G401 (cell line): ENCODE measurements around the gene VIP. TPM values are rescaled to one million over a fixed set of nuclear protein-coding genes. Genes with fewer than 3 reads are reported as not detected.
"Not testable (repeated sequence)": the region's sequence is repeated elsewhere in the genome, so short reads cannot be mapped to it uniquely, and the experiment has no call there.

Experiments used
- DNase-seq: peaks from one replicate; pipeline ENCODE4 v3.0.0-alpha.2; 2015; ENCODE audit warnings: low spot score
- in situ Hi-C: cut with HindIII; loops from 2 replicates; pipeline ENCODE4 v1.10.0; 2016; ENCODE audit warnings: low sequenced_read_pairs, mixed read lengths
- total RNA-seq: library from RNA; depleted of rRNA; stranded (reverse); fragments of >200 nt; shearing (Covaris generic); gene quantifications from 2 replicates; pipeline ENCODE4 v1.2.3, GENCODE V29; 2014; rRNA removed

VIP gene
- not detected in 2 replicates for total RNA-seq

DNA sequence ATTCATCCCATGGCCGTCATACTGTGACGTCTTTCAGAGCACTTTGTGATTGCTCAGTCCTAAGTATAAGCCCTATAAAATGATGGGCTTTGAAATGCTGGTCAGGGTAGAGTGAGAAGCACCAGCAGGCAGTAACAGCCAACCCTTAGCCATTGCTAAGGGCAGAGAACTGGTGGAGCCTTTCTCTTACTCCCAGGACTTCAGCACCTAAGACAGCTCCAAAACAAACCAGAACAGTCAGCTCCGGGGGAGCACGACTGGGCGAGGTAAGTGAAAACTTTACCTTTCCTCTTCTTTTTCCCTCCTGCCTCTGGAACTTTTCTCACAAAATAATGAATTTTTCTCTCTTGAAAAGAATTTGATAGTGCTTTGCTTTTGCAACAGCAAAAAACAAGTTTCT lies at the start of gene VIP:
Gene VIP, plus strand, starts transcription at position 104 of the 400 bp plus-strand sequence. CDS start 1,381 bp downstream, outside the sequence.
- in situ Hi-C loops = no loop called here
- DNase-seq = peak; percentile 41

DNA sequence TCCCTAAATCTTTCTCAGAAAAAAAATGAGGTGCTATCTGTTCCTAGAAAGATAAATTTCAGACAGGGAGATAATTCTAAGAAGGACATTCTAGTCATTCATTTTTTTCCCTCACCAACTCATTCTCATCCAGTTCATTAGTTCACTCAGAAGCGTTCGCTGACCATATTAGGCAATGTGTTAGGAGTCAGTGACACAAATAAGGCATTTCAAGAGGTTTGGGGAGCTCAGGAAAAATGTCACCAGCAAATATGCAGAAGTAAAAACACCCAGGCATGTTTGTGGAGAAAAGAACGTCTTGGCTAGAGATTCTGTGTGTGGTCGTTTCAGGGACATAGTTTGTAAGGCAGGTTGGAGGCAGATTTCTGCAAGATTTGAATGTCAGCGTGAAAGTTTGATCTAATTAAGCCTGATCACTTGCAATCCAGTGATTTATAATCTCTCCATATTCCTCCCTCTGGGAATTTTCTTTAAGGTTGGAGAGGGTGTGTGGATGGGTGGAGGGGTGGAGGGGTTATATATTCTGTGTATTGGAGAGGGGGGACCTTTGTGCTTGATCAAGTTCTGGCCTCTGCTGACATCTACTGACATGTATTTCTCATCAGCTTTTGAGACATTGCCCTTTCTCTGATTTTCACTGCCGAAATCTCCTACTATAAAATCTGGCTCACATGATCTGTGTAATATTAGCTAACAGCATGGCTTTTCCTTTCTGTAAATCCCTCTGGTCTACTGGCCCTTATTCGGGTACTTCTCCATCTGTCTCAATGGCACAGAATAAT lies 49.3 kb upstream of the VIP start:
- DNase-seq = peak; percentile 63
- in situ Hi-C loops = no loop called here

DNA sequence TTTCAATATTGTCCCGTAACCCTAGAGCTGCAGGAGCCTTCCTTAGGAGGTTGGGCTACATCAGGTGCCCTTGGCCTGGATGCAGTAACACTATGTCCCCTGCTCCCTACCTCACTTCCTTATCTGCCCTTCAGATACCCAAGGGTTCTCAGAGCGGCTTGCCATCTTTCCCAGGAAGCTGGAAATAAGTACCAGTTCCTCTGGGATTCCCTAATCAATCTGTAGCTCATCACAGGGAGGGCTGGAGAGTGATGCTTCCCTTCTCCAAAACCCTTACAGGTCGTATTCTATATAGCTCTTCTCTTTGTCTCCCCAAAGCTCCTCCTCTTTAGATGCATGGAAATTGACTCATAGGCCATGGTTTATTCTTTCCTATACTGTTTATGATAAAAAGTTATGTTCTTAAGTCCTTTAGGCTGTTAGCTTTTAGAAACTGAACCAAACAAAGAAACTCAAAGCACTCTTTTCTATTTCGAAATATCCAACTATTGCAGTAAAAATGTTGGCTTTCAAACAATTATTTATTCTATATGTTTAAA lies 48.7 kb upstream of the VIP start:
- DNase-seq = no peak
- in situ Hi-C loops = no loop called here

DNA sequence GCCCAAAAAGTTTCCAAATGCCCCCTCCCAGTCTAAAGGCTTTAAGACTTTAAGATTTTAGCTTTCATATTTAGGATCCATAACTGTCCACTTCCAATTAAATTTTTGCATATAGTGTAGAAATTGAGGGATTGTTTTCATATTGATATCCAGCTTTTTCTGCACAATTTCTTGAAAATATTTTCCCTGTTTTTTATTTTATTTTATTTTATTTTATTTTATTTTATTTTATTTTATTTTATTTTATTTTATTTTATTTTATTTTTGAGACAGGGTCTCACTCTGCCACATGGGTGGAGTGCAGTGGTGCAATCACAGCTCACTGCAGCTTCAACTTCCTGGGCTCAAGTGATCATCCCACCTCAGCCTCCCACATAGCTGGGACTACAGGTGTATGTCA lies 46.8 kb upstream of the VIP start:
- in situ Hi-C loops, DNase-seq: not testable (repeated sequence)

DNA sequence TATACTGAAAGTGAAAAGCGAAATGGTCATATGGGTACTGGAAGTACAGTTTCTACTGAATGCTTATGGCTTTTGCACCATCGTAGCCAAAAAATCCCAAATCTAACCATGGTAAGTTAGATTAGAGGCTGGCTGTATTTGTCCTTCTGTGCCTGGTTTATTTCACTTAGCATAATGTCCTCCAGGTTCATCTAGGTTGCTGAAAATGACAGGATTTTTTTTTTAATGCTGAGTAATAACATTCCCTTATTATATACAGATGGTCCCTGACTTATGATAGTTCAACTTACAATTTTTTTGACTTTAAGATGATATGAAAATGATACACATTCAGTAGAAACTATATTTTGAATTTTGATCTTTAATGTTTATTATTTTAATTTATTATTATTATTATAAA lies 45.3 kb upstream of the VIP start:
- no peak for DNase-seq
- in situ Hi-C loops = no loop called here

DNA sequence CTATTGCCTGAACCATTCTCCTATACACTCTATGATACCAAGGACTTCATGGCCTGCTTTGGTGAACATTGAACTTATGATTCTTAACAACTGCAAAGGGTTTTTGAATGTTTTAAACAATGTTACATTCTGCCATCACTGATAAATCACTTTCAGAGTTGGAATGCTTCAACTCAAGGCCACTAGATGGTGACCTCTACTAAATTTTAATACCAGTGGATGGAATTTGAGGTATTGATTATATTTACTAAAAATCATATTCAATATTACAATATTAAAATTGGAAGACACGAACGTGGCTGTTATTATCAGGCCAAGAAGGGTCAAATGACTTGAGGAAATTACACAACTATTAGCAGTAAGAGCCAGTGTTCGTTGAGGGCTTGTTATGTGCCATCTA lies 34.3 kb upstream of the VIP start:
- in situ Hi-C loops = no loop called here
- no peak for DNase-seq

DNA sequence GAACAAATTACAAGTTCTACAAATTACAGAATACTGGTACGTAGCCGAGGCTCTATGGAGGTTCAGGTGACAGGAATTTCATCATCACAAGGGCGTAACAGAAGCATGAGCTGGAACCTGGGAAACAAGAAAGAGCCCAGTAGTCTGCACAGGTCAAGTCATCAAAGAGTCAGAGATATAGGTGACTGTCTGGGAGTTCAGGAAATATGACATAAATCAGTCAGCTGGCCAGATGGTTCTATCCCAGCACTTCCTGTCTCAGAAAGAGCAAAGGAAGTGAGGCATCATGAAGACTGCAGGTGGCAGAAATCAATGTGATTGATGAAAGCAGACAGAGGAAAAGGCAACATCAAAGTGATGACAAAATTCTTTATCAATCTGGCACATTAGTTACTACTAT lies 29.6 kb upstream of the VIP start:
- in situ Hi-C loops = no loop called here
- DNase-seq = no peak

DNA sequence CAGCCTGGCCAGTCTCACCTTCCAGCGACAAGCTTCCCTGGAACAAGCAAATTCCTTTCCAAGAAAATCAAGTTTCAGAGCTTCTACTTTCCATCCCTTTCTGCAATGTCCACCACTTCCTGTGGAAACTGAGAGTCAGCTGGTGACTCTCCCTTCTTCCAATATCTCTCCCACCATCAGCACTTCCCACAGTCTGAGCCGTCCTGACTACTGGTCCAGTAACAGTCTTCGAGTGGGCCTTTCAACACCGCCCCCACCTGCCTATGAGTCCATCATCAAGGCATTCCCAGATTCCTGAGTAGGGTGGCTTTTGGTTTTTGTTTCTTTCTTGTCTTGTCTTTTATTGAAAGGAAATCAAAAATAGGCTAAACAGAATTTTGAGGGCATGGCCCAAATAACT lies 28.6 kb upstream of the VIP start:
- DNase-seq = no peak
- in situ Hi-C loops = no loop called here

DNA sequence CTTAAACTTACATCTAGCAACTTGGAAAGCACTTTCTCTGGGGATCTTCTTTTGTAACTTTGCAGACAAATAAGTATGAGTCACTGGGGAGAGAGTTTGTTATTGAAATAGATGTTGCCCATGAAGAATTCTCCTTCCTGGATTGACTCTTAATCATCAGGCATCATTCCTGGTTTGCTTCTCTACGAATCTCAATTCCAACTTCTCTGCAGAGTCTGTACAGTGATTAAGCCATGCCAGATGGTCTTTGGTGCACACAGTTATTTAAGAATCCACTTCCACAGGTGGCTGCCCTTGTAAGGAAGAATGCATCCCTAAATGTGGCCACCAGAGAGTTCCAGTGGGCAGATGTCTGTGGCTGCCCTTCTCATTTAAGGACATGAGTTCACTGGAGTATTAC lies 27.2 kb upstream of the VIP start:
- in situ Hi-C loops = no loop called here
- no peak for DNase-seq

DNA sequence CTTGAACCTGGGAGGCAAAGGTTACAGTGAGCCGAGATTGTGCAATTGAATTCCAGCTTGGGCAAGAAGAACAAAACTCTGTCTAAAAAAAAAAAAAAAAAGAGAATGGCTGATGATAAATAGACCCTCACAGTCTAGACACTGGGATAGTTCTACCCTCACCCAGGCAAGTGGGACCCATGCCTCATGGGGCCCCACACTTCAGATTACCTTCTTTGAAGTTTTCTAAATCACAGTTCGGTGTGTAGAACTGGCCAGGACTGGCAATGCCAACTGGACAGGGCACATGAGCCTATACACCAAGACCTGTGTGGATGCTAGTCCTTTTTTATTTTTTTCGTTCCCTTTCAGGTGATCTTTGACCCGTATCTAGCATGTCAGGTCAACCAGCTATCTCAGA lies 24.3 kb upstream of the VIP start:
- no peak for DNase-seq
- in situ Hi-C loops = no loop called here

DNA sequence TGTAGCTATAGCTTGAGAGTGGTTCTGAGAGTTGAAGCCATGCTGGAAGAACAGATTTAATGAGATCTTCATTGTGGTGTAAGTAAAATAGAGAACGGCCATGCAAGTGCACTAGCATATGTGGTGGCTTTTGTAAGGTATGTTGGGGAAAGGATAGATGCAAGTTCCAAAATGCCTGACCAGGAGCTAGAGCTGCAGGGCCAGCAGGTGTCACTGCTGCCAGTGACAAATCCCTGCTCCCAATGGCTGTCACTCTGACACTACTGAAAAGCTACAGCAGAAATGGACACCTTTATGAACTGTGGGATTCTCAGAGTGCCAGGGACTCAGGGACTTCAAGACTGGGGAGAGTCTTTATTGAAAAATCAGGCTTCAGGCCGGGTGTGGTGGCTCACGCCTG lies 23.1 kb upstream of the VIP start:
- DNase-seq = no peak
- in situ Hi-C loops = no loop called here

DNA sequence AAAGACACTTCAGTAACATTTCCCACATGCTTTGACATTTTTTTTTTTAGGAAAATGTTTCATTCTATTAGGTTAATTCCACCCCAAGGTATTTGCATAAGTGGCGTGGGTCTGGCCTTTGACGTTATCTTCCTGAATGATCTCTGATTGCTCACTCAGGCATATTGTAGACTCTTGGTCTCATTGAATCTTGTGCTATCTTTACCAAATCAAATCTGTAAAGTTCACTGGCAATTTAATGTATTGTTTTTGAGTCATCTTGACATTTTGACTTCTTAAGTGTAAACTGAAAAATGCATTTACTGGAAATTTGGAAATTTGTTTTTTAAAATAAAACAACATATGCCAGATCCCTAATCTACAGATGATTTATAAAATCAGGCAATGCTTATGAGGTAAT lies 16.0 kb upstream of the VIP start:
- DNase-seq = no peak
- in situ Hi-C loops = no loop called here

DNA sequence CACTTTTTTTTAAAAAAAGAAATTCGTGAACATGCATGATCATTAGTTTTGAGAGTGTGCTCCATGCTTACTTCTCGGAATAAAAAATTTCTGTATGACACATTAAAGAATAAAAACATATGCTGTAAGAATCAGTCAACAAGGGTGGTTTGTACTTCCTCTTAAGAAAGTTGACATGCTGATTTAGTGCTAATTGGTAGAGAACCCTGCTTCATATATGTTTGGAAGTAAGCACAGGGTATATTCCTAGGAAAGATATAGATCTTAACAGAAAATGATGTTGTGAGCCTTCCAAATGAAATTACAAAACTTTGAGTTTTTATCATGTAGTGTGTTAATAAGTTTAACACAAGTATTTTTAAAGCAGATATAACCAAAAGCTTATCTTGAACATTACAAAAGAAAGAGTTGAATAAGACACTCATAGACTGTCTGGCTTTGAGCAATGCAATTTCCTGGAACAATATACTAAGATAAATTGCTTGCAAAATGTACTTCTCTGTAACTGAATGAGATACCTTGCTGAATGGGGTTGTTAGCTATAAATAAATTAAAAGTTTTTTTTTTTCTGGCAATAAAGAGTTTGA lies 13.8 kb upstream of the VIP start:
- no peak for DNase-seq
- in situ Hi-C loops = no loop called here

DNA sequence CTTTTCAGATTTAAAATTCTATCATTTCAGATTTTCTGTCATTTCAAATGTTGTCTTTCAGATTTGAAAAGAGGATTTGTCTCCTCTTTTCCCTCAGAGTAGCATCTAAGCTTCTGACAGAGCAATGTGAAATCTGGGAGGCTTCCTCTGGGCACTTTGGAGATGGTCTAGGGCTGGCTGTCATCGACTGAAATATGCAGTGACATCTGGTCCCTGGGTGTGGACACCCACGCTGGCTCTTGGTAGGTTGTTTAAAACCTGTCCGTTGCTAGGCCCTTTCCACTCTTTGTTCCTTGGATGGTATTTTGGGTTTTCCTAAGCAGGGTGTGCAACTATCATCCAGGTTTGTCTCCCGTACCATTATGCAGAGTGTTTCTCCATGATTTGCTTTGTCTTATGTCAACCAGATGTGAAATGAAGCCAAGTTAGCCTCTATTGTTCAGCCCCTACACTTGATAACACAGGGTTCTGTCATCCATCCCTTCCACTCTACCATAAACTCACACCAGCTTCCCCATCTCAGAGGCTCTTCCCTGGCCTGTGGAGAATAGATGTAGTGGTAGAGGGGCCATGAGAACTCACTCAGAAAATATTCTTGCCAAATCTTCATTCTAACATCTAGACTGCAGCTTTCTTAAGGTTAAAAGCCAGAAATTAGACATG lies 5.0 kb upstream of the VIP start:
- in situ Hi-C loops = no loop called here
- DNase-seq = no peak

DNA sequence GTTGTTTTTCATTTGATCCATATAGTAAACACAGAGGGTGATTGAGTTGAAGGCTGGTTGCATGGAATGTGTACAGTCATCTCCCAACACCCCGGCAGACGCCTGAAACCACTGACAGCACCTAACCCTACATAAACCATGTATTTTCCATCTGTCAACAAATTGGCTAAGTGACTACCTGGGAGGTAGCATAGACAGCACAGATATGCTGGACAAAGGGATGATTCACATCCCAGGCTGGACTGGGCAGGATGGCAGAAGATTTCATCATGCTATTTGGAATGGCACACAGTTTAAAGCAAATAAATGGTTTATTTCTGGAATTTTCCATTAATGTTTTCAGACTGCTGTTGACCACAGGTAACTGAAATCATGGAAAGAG lies 4.4 kb upstream of the VIP start:
- in situ Hi-C loops = no loop called here
- DNase-seq = no peak

DNA sequence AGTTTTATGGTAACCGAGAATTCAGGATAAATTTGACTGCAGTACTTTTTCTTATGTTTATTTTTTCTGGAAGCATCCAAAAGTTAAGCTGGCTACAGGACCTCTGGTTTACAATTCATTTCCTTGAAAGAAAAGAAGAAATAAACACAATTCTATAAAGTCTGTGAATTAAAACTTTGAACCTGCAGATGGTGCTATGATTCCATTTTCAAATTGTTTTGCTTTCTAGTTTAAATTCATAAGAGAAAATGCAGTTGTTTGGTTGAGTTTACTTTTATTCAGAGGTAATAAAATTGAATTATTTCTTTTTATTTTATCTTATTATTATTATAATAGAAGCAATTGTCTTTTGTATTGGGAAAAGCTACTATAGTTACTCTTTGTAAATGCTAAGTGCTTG lies 1.8 kb upstream of the VIP start:
- DNase-seq = peak; percentile 74
- in situ Hi-C loops = no loop called here

DNA sequence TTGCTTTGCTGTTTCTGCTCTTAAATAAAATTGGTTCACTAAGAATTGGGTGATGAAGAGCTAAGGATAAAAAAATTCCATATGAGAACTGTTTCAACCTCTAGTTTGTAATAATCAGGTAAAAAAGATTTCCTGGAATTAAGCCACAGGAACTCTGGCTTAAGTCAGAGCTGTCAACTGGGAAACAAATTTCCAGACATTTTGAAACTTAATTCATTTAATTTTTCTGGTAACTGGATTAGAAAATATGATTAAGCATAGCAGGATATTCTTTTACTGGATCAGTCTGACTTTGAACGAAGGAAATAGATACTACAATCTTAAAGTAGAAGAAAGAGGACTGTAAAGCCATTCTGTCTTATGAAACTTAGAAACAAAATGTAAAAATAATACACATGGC lies 1.3 kb upstream of the VIP start:
- peak; percentile 8 for DNase-seq

DNA sequence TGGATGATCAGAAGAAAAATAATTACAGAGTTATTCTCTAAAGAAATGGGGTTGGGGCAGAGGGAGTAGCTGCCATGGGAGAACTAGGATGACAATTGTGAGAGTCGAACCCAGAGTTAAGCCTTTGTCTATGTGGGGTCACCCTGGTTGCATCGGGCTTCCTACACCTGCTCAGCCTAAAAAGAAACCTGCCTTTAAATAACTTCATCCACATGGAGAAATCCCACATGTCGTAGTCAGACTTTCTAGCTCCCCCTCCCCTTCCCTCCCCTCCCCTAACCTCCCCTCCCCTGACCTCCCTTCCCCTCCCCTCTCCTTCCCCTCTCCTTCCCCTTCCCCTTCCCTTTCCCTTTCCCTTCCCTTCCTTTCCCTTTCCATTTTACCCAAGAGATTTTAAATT lies 14.7 kb downstream of the VIP start:
- in situ Hi-C loops = no loop called here
- DNase-seq = no peak

More for the DNA sequence above, 1.3 kb upstream of the VIP start:
- in situ Hi-C loops = no loop called here

DNA sequence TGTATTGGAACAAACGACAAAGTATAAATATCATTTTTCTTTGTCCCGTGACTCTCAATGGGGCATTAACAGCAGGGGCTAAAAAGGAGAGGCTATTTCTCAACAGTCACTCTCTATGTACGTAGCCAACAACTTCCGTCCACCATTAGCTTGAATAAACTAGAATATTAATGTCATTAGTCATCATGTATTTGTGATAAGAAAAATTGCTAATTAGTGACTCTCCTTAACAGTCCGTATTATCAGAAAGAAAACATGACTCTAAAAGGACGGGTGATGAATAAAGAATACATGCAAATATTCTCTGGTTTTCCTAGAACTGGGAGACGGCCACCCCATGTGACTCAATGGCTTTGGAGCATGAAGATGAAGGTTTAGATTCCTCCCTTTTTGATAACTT lies 18.6 kb downstream of the VIP start:
- in situ Hi-C loops = no loop called here
- DNase-seq = no peak

DNA sequence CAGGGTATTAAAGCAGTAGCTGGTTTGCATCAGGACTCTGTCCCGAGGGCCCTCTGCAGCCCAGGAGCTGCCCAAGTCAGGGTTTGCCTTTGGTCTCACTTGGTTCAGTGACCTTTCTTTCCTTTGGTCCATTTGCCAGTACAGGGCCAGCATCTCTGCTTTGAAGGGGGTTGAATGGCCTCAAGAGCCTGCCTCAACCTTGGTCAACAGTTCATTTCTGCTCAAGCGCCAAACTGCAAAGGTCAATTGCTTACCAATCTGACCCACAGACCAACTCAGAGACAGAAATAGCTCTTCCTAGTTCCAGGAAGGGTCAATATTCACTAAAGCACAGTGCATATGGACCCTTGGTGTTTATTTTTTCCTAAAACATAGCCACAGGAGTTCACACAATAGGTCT lies 19.4 kb downstream of the VIP start:
- no peak for DNase-seq

More for the DNA sequence above, 19.4 kb downstream of the VIP start:
- in situ Hi-C loops = no loop called here
